CD14-positive monocyte (primary cell): ENCODE measurements around the gene MSI2. TPM values are rescaled to one million over a fixed set of nuclear protein-coding genes. Genes with fewer than 3 reads are reported as not detected.
A peak's percentile ranks its signal among the peaks of the same experiment; 100 is the strongest.

Experiments
- DNase-seq, 3 donors: peaks; one replicate each; pipeline ENCODE4 v3.0.0-alpha.2; 2011 to 2022
- H2AFZ ChIP-seq: 2 replicates; pipeline ENCODE4 v1.6.0; 2012; ENCODE audit warnings: mild to moderate bottlenecking, low read depth, low read length, inconsistent platforms; ENCODE audit not compliant: insufficient read depth, poor library complexity, severe bottlenecking
- H3K27ac ChIP-seq, 2 donors: 1 replicate in 1 of 2; 2 replicates in 1 of 2; pipeline ENCODE4 v1.5.1; 2012 to 2013; ENCODE audit warnings: low read length in 2 of 2, control low read depth in 1 of 2, inconsistent platforms in 1 of 2, low read depth in 1 of 2, mild to moderate bottlenecking in 1 of 2
- H3K27me3 ChIP-seq, 2 donors: one replicate each; pipeline versions ENCODE4 v1.6.0 to v1.6.1; 2011 to 2013; ENCODE audit warnings: low read length in 2 of 2; ENCODE audit not compliant: control insufficient read depth in 2 of 2, insufficient read depth in 2 of 2
- H3K36me3 ChIP-seq, 2 donors: replicated peaks in 1 of 2; 1 replicate in 1 of 2; 2 replicates in 1 of 2; pipeline versions ENCODE4 v1.5.1 to v1.6.1; 2012 to 2013; ENCODE audit warnings: low read length in 2 of 2, control low read depth in 1 of 2, inconsistent platforms in 1 of 2, mild to moderate bottlenecking in 1 of 2; ENCODE audit not compliant: insufficient read depth in 2 of 2, control insufficient read depth in 1 of 2
- H3K4me1 ChIP-seq, 2 donors: 1 replicate in 1 of 2; 2 replicates in 1 of 2; pipeline versions ENCODE4 v1.5.1 to v1.6.1; 2012 to 2013; ENCODE audit warnings: low read length in 2 of 2, control low read depth in 1 of 2, inconsistent platforms in 1 of 2, mild to moderate bottlenecking in 1 of 2, moderate library complexity in 1 of 2; ENCODE audit not compliant: insufficient read depth in 2 of 2, control insufficient read depth in 1 of 2
- H3K4me2 ChIP-seq: replicated peaks from 2 replicates; pipeline ENCODE3; 2012; ENCODE audit warnings: low read length, moderate library complexity, mild to moderate bottlenecking; ENCODE audit not compliant: poor library complexity, severe bottlenecking; ENCODE audit errors: extremely low read depth
- H3K4me3 ChIP-seq, 3 experiments: fragments of 200-600 bp in 1 of 3; sonication (generic) in 1 of 3; replicated peaks in 1 of 3; 1 replicate in 2 of 3; 2 replicates in 1 of 3; pipeline ENCODE4 v1.5.1; 2011 to 2013; ENCODE audit warnings: low read length in 3 of 3, mild to moderate bottlenecking in 3 of 3, control low read depth in 2 of 3, low read depth in 2 of 3, inconsistent platforms in 1 of 3, moderate library complexity in 1 of 3
- H3K79me2 ChIP-seq: 2 replicates; pipeline ENCODE4 v1.6.0; 2012; ENCODE audit warnings: mild to moderate bottlenecking, control low read depth, inconsistent platforms, low read length, moderate library complexity; ENCODE audit not compliant: insufficient read depth
- H3K9ac ChIP-seq: 2 replicates; pipeline ENCODE4 v1.6.0; 2017; ENCODE audit warnings: low read length, mild to moderate bottlenecking; ENCODE audit not compliant: insufficient read depth, poor library complexity, severe bottlenecking
- H3K9me3 ChIP-seq, 2 donors: replicated peaks in 1 of 2; 1 replicate in 1 of 2; 2 replicates in 1 of 2; pipeline versions ENCODE4 v1.5.1 to v1.6.1; 2012 to 2013; ENCODE audit warnings: low read length in 2 of 2, control low read depth in 1 of 2; ENCODE audit not compliant: control insufficient read depth in 1 of 2, insufficient read depth in 1 of 2
- H4K20me1 ChIP-seq: 2 replicates; pipeline ENCODE4 v1.6.0; 2012; ENCODE audit warnings: mild to moderate bottlenecking, low read length, control low read depth, moderate library complexity; ENCODE audit not compliant: insufficient read depth
- H3K27ac Mint-ChIP-seq, 7 donors: one replicate each; pipeline ENCODE4 v1.8.0; 2020; ENCODE audit warnings: mild to moderate bottlenecking in 7 of 7, mixed read lengths in 7 of 7, moderate library complexity in 6 of 7, inconsistent platforms in 2 of 7
- H3K27me3 Mint-ChIP-seq, 3 donors: one replicate each; pipeline ENCODE4 v1.8.0; 2021 to 2022; ENCODE audit warnings: low read depth in 3 of 3, mild to moderate bottlenecking in 3 of 3, mixed read lengths in 3 of 3, moderate library complexity in 3 of 3, inconsistent platforms in 1 of 3
- H3K36me3 Mint-ChIP-seq, 2 donors: one replicate each; pipeline ENCODE4 v1.8.0; 2020; ENCODE audit warnings: mixed read lengths in 2 of 2, inconsistent platforms in 1 of 2, mild to moderate bottlenecking in 1 of 2
- H3K4me1 Mint-ChIP-seq: one replicate; pipeline ENCODE4 v1.8.0; 2020; ENCODE audit warnings: mild to moderate bottlenecking, mixed read lengths
- H3K4me3 Mint-ChIP-seq, 2 donors: one replicate each; pipeline ENCODE4 v1.8.0; 2020; ENCODE audit warnings: mild to moderate bottlenecking in 2 of 2, mixed read lengths in 2 of 2, moderate library complexity in 1 of 2
- H3K9me3 Mint-ChIP-seq, 7 donors: one replicate each; pipeline ENCODE4 v1.8.0; 2020 to 2022; ENCODE audit warnings: mixed read lengths in 7 of 7, mild to moderate bottlenecking in 6 of 7, moderate library complexity in 6 of 7, inconsistent platforms in 2 of 7
- WGBS: methylation state at CpG from one replicate; pipeline ENCODE4 v1.1.5; 2013; ENCODE audit warnings: missing lambda C conversion rate; ENCODE audit not compliant: insufficient coverage; 5-methylcytosine and 5-hydroxymethylcytosine counted together
- intact Hi-C, 2 donors: fragments of 100-400 bp; cut with micrococcal nuclease; formaldehyde crosslinking; loops; one replicate each; pipeline versions ENCODE4 v1.15.0 to v1.15.1; 2023
- polyA plus RNA-seq, 3 donors: library from polyadenylated mRNA; depleted of rRNA in 1 of 3; unstranded in 2 of 3; stranded (reverse) in 1 of 3; fragments of 300-500 nt in 2 of 3; fragments of >200 nt in 1 of 3; fragmentation: Illumina TruSeq in 2 of 3; gene quantifications; 1 replicate in 2 of 3; 2 replicates in 1 of 3; pipeline ENCODE4 v1.2.3, GENCODE V29; 2012 to 2021
- TF ChIP-seq, protein P1 (sequence below): fragments of 200-600 bp; IDR thresholded peaks from one replicate; pipeline ENCODE4 v1.8.0; 2022; ENCODE audit warnings: antibody characterized with exemption, mild to moderate bottlenecking

Gene MSI2
- polyA plus RNA-seq, 3 donors: 0.20 to 6.6 (median 0.37) TPM

DNA sequence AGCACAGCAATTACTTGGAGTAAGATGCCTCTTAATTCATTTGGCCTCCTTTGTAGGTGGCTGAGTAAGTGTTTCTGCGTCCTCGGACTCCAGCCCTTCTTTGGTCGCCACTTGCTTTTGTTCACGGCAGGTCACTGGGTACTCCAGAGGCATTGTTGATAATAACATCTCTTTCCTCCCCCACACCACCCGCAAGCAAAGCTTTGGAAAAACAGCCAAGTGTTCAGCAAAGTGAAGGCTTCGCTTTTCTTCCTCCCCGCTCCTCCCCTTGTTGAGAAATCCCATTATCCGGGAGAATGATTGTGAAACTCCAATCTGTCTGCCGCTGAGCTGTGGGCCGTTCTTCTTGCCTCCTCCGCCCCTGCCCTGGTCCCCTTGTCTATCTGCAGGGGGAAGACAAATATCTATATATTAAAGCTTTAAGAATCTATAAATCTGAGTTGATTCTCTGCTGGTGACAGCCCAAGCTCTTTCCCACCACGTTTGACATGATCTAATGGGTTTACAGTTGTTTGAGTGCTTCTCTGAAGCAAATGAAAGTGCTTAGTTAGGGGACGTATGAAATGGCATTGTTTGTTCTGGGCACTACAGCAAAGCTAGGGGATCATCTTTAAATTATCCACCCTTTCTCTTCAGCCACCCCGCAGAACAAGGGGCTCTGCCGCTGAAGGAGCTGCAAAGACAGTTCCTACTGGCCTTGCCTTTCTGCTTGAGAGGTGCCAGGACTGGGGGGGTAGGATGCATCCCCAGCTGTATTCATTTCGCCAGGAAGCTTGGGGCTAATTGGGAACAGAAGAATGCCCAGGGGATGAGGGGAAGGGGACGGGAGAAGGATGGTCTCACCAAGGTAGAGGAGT is 321.7 kb downstream of the MSI2 start:
- H4K20me1 ChIP-seq: no peaks in the 10 kb centered on the region
- H3K27ac ChIP-seq: no peak overlapping the region
- H3K9me3 ChIP-seq: no peaks in the 10 kb centered on the region
- no peaks in the 10 kb centered on the region for H3K27me3 ChIP-seq
- Mint-ChIP-seq H3K4me1 (peaks cover 27% of the 10 kb centered on the region), H3K27ac (peak overlapping the region; percentile 1 to 74 (median 49)), H3K9me3 (no peaks in the 10 kb centered on the region), H3K27me3 (peaks cover 0 to 2% (median 0%) of the 10 kb centered on the region in 3 donors), H3K4me3 (peak overlapping the region; percentile 67 to 82), H3K36me3 (no peaks in the 10 kb centered on the region)
- H3K79me2 ChIP-seq: no peaks in the 10 kb centered on the region
- peak overlapping the region; percentile 68 for H3K4me2 ChIP-seq
- H3K4me1 ChIP-seq: peaks cover 22 to 23% of the 10 kb centered on the region in 2 donors
- DNase-seq: peak; percentile 18 to 37 (median 32)
- peak overlapping the region; percentile 38 for H2AFZ ChIP-seq
- TF ChIP-seq, protein P1, sequence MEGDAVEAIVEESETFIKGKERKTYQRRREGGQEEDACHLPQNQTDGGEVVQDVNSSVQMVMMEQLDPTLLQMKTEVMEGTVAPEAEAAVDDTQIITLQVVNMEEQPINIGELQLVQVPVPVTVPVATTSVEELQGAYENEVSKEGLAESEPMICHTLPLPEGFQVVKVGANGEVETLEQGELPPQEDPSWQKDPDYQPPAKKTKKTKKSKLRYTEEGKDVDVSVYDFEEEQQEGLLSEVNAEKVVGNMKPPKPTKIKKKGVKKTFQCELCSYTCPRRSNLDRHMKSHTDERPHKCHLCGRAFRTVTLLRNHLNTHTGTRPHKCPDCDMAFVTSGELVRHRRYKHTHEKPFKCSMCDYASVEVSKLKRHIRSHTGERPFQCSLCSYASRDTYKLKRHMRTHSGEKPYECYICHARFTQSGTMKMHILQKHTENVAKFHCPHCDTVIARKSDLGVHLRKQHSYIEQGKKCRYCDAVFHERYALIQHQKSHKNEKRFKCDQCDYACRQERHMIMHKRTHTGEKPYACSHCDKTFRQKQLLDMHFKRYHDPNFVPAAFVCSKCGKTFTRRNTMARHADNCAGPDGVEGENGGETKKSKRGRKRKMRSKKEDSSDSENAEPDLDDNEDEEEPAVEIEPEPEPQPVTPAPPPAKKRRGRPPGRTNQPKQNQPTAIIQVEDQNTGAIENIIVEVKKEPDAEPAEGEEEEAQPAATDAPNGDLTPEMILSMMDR: no peak
- intact Hi-C loops: no loop called here
- H3K4me3 ChIP-seq: peak overlapping the region; percentile 23 to 64 (median 44)
- peak overlapping the region; percentile 27 for H3K9ac ChIP-seq
- WGBS: 10% methylated on average over 4 of the region's 17 CpGs
- no peaks in the 10 kb centered on the region for H3K36me3 ChIP-seq

GRCh38 chr17:57578608-57579225 is 322.4 kb downstream of the MSI2 start:
- peaks cover 22 to 23% of the 10 kb centered on the region in 2 donors for H3K4me1 ChIP-seq
- H3K27me3 ChIP-seq: no peaks in the 10 kb centered on the region
- peak overlapping the region; percentile 68 for H3K4me2 ChIP-seq
- TF ChIP-seq, protein P1: no peak
- no peaks in the 10 kb centered on the region for H3K36me3 ChIP-seq
- H3K4me1 Mint-ChIP-seq: peaks cover 27% of the 10 kb centered on the region
- H3K4me3 ChIP-seq: peak overlapping the region in 1 of 3 experiments; percentile 64
- no peaks in the 10 kb centered on the region for H3K36me3 Mint-ChIP-seq
- WGBS: 90% methylated on average over 2 of the region's 5 CpGs
- H3K27ac ChIP-seq: no peak overlapping the region
- H2AFZ ChIP-seq: peak overlapping the region; percentile 38
- no peaks in the 10 kb centered on the region for H3K79me2 ChIP-seq
- intact Hi-C loops: no loop called here
- no peaks in the 10 kb centered on the region for H3K9me3 Mint-ChIP-seq
- no peaks in the 10 kb centered on the region for H3K9me3 ChIP-seq
- H3K4me3 Mint-ChIP-seq: peak overlapping the region; percentile 67 to 82
- H3K9ac ChIP-seq: no peak overlapping the region
- peaks cover 0 to 2% (median 0%) of the 10 kb centered on the region in 3 donors for H3K27me3 Mint-ChIP-seq
- DNase-seq: no peak
- H4K20me1 ChIP-seq: no peaks in the 10 kb centered on the region
- H3K27ac Mint-ChIP-seq: peak overlapping the region in 3 of 7 donors; percentile 35 to 49 (median 37)
